Measurements from ENCODE around the gene IKZF1.

The IKZF1 gene

GRCh38 chr7:50355817-50356178 is 51.3 kb downstream of the IKZF1 start:
- DNase-seq (ENCODE audit: low read depth) = no peak

DNA sequence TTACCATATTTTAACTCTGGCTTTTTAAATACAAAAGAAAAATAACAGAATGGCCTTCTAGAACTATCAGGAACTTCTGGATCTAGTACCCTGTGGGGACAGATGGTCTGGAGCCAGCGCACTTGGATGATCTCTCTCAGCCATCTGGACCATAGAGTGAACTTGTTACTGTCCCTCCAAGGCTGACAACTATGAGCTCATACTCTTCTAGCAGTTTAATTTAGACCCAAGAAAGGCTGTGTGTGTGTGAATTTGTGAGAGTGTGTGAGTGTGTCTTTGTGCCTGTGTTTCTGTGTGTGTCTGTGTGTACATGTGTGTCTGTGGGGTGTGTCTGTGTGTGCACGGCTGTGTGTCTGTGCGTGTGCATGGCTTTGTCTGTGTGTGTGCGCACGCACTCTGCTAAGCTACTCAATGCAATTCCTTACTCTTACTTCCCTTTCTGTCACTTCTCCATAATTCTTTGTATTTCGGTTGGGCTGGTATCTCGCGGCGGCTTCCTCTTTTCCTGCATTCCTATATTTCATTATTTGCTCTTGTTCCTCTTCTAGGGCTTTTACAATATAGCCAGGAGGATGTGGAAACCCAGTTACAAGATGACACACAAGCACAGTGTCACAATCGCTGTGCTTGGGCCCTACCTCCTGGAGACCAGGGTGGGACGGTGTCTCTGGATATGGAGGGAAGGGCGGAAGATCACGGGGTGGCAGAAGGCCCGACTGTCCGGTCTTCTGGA is 51.9 kb downstream of the IKZF1 start:
- no peak for DNase-seq (ENCODE audit: low read depth)

GRCh38 chr7:50356945-50357268 is 52.4 kb downstream of the IKZF1 start:
- DNase-seq (ENCODE audit: low read depth) = no peak

- DNase-seq (ENCODE audit: low read depth) = no peak
Measured at GRCh38 chr7:50357426-50357825, 52.9 kb downstream of the IKZF1 start.

- no peak for DNase-seq (ENCODE audit: low read depth)
Measured at GRCh38 chr7:50358041-50358705, 53.7 kb downstream of the IKZF1 start.

GRCh38 chr7:50358779-50359178 is 54.3 kb downstream of the IKZF1 start:
- no peak for DNase-seq (ENCODE audit: low read depth)

- DNase-seq (ENCODE audit: low read depth) = no peak
Measured at GRCh38 chr7:50359258-50359994, 54.9 kb downstream of the IKZF1 start.

GRCh38 chr7:50359995-50360925 is 55.7 kb downstream of the IKZF1 start:
- no peak for DNase-seq (ENCODE audit: low read depth)

DNA sequence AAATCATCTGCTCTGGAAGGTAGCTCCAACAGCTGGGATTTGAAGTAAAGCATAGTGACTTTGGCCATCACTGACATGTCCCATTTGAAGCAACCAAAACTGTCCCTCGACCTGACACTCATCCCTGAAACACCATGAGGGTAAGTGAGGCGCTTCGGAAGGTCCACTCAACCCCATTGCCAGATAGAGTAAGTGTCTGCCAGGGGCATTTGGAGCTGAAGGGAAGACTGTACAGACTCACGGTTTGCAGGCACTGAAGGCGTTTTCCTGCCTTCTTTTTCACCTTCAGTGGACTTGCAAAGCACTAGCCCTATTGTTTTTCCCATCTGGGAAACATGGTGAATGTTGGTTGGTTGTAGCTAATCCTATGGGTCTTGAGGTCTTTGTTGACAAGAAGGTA is 57.6 kb downstream of the IKZF1 start:
- DNase-seq (ENCODE audit: low read depth) = no peak

DNA sequence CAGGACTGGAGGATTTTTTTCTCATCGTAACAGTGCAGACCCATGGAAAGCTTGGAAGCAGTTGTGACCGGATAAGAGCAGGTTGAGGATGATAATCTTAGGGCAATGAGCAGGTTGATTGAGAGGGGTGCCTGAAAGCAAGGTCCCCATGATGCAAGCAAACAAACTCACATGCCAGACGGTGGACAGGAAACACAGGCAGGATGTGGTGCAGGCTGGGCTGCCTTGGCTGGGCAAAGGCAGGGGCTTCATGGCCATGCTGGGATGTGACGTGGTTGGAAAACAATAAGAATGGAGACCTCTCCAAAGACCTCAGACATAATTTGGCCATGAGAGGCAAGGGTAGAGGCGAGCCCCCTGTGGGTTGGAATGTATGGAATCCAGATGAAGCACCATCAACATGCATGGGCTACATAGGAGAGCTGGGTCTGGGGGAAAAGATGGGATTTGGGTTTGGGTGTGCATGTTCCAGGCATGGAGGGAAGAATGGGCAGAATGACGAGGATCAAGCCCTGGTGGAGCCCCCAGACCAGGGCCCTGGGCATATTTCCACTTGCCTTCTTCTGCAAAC is 58.3 kb downstream of the IKZF1 start:
- DNase-seq (ENCODE audit: low read depth) = no peak

GRCh38 chr7:50363327-50364060 is 59.0 kb downstream of the IKZF1 start:
- DNase-seq (ENCODE audit: low read depth) = no peak

DNA sequence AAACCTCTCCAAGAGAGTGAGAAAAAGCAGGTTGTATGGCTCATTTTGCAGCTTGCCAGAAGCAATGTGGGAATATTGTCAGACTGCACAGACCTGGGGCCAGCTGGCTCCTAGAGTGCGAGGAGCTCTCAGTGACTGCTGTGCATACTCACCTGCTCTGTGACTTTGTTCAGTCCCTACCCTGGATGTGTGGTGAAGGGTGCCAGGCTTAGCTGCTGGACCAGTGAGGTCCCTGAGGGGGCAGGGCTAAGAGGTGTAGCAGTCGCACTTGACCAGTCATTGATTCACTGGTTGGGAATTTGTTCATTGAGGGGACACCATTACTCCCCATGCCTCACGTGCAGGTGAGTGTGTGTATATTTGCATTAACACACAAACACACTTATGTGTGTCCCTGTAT is 60.1 kb downstream of the IKZF1 start:
- no peak for DNase-seq (ENCODE audit: low read depth)

DNA sequence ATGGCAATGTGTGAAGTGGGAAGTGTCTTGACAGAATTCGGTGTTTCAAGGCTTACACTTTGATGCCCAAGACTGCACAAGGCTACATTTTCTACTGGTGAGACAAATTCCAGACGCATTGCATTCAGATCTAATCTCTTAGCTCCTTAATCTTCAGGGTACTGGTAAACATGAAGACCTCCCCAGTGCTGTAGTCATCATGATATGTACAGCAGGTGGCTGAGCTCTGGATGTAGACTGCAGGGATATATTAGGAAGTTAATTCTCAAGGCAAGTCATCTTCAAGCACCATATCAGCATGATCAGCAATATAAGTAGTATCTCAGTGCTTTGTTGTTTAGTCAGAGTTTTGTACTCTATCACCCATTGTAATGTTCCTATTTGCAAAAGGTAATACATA is 61.8 kb downstream of the IKZF1 start:
- no peak for DNase-seq (ENCODE audit: low read depth)

GRCh38 chr7:50367100-50367499 is 62.6 kb downstream of the IKZF1 start:
- DNase-seq (ENCODE audit: low read depth) = no peak

GRCh38 chr7:50367570-50367969 is 63.1 kb downstream of the IKZF1 start:
- no peak for DNase-seq (ENCODE audit: low read depth)

- no peak for DNase-seq (ENCODE audit: low read depth)
Measured at GRCh38 chr7:50368366-50368765, 63.9 kb downstream of the IKZF1 start.

- DNase-seq (ENCODE audit: low read depth) = peak; percentile 28
Measured at GRCh38 chr7:50369143-50370026, 64.9 kb downstream of the IKZF1 start.

DNA sequence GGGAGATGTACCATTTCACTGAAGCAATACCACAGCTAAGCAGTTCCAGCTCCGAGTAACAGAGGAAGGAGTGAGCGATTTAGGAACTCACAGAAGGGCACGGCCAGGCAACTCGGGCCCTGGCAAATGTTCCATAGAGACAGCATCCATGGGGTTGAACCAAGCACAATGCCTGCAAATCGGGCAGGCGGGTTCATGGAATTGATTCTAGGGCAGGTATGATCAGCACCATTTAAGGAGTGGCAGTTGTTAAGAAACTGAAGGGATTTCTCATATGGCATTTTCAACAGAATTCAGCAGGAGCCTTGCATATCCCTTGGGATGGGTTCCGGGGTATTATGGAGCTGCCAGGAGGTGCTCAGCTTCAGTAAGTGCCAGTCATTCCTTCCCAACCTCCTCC is 66.4 kb downstream of the IKZF1 start:
- DNase-seq (ENCODE audit: low read depth) = no peak

DNA sequence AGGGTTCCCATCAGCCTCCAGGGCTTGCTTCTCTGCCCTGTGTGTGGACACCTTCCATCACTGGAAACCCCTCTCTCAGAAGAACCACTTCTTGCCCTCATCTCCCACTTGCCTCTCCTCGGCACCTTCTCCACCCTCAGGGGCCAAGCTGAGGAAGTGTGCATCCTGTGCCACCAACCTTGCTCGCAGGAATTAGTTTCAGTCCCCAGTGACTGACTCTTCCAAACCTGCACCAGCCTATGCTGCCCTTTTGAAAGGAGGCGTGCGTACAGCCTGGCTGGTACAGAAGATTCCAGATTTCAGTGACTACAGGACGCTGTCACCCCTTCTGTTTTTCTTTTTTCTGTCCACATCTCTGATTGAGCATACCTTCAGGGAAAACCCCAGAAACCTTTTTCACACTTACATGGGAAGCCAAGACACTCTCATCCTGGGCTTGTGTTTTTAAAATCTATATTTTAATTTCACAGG is 67.1 kb downstream of the IKZF1 start:
- DNase-seq (ENCODE audit: low read depth) = no peak

DNA sequence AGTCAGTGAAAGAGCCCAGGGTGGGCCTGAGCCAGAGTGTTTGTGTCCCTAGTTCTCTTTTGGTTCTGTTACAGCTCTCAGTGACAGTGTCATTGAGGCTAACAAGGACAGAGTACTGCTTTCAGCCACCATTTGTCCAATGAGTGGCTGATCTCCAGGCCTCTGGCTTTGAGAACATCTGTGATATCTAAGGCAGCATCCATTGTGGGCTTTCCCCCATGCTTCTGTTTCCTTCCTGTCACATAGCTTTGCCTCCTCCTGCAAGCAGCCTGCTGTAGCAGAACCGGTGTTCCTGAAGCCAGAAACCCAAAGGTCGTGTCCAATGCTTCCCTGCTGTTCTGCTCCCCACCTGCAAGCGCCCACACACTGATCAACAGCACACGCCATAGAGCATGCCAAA is 68.4 kb downstream of the IKZF1 start:
- DNase-seq (ENCODE audit: low read depth) = no peak
